ENCODE data around the gene PSKH1. TPM values are rescaled to one million over a fixed set of nuclear protein-coding genes. Genes with fewer than 3 reads are reported as not detected.

Gene PSKH1
- polyA plus RNA-seq, 2 of the 4 experiments (the other 2 are of a cell fraction), result 15.1 to 15.8 TPM

- Histone ChIP-seq H3K27ac (no peak overlapping the region), H3K4me3 (no peak overlapping the region), H3K4me1 (peaks cover 40% of the 10 kb centered on the region), H3K9me3 (no peaks in the 10 kb centered on the region), H3K4me2 (no peak overlapping the region)
- ATAC-seq (no peak), FAIRE-seq (no peak), DNase-seq (ENCODE audit: low read depth in 1 of 2, low spot score in 1 of 2) (no peak)
- ChIA-PET POLR2A (no interaction called here), CTCF (interaction anchor here (0.7 to 1.9 kb wide), 5 partner anchors 9 to 61 kb away, joined by 3 to 10 read pairs (median 4); no protein-coding TSS in a partner anchor)
- 87% methylated on average over 10 of the region's 10 CpGs for WGBS (ENCODE audit: missing lambda C conversion rate)
- TF ChIP-seq KDM5A (IDR thresholded peaks at IDR 0.05), result no peak
- TF ChIP-seq ZSCAN20 (CRISPR knock-in tag; IDR thresholded peaks at IDR 0.05), result no peak
- TF ChIP-seq POLR2A (IDR thresholded peaks at IDR 0.05; ENCODE audit: low read length), result no peak
- no peak for TF ChIP-seq ZNF302 (CRISPR knock-in tag; IDR thresholded peaks at IDR 0.05)
- TF ChIP-seq BHLHE40 (IDR thresholded peaks at IDR 0.05; ENCODE audit: low read depth, low read length), result no peak
- TF ChIP-seq POLR2AphosphoS2 (conservative IDR thresholded peaks at IDR 0.05; ENCODE audit: low read length), result no peak
- TF ChIP-seq BCL3 (IDR thresholded peaks at IDR 0.05), result no peak
- no peak for TF ChIP-seq MAFK (IDR thresholded peaks at IDR 0.05; ENCODE audit: partially characterized antibody)
- no peak for TF ChIP-seq JUN (IDR thresholded peaks at IDR 0.05)
- no peak for TF ChIP-seq NR3C1 (IDR thresholded peaks at IDR 0.05)
- no peak for TF ChIP-seq ATOH8 (CRISPR knock-in tag; IDR thresholded peaks at IDR 0.05; ENCODE audit: low read depth)
- no peak for TF ChIP-seq HDAC2 (IDR thresholded peaks at IDR 0.05)
- TF ChIP-seq RARB (CRISPR knock-in tag; IDR thresholded peaks at IDR 0.05), result no peak
- TF ChIP-seq HMGXB4 (CRISPR knock-in tag; IDR thresholded peaks at IDR 0.05; ENCODE audit: borderline replicate concordance), result no peak
- no peak for TF ChIP-seq TFCP2L1 (CRISPR knock-in tag; IDR thresholded peaks at IDR 0.05)
- TF ChIP-seq CHD4 (IDR thresholded peaks at IDR 0.05; ENCODE audit: borderline replicate concordance), result no peak
- no peak for TF ChIP-seq REST (IDR thresholded peaks at IDR 0.05)
Measured at GRCh38 chr16:67855789-67856188, 37.3 kb upstream of the PSKH1 start.

DNA sequence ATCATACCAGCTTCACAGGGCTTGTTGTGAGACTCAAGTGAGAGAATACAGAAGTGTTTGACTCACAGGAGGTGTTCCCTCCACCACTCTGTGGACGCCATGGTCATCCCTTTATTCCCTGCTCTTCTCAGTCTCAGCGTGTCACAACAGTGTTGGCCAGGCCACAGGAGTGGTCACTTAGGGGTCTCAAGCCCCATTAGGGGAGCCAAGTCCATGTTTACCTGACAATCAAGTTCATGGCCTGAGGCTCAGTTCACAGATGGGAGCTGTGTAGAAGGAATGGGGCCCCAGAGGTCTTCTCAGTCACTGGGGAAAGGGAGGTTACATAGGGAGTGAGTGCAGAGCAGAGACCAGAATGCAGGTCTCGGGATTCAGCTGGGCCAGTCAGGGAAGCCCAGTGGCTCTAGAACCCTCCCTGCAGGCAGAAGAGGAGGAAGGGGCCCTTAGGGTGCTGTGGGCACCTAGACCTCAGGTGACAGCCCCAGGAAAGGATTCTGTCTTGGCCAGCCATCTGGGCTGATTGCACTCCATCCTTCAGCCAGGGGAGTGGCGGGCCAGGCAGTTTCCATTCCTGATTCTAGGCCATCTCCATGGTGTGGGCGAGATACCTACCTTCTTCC, 36.0 kb upstream of the PSKH1 start:
- CTCF ChIA-PET, result interaction anchor here (0.7 to 1.7 kb wide), 5 partner anchors 9 to 58 kb away, joined by 3 to 7 read pairs (median 3); partner anchors contain the start of gene NRN1L
- FAIRE-seq, result no peak

More for the DNA sequence above, 36.0 kb upstream of the PSKH1 start:
- no peak for DNase-seq (ENCODE audit: low read depth in 1 of 2, low spot score in 1 of 2)
- peak overlapping the region in 1 of 2 experiments; percentile 56; a peak in 3 of 6 replicates for H3K27ac ChIP-seq
- no peak overlapping the region for H3K4me3 ChIP-seq
- H3K9me3 ChIP-seq, result no peaks in the 10 kb centered on the region
- peaks cover 48% of the 10 kb centered on the region for H3K4me1 ChIP-seq
- peak overlapping the region; percentile 65 for H3K4me2 ChIP-seq
- peak; percentile 35 to 51; a peak in 5 of 6 replicates for ATAC-seq
- POLR2A ChIA-PET, result no interaction called here
- no peak for TF ChIP-seq USF2 (IDR thresholded peaks at IDR 0.05)
- TF ChIP-seq FOXS1 (CRISPR knock-in tag; IDR thresholded peaks at IDR 0.05), result no peak
- no peak for TF ChIP-seq HOXB13 (CRISPR knock-in tag; IDR thresholded peaks at IDR 0.05; ENCODE audit: low read depth)
- TF ChIP-seq SREBF2 (IDR thresholded peaks at IDR 0.05), result no peak
- TF ChIP-seq POLR2A (IDR thresholded peaks at IDR 0.05; ENCODE audit: low read length), result no peak
- no peak for TF ChIP-seq TFCP2L1 (CRISPR knock-in tag; IDR thresholded peaks at IDR 0.05)
- TF ChIP-seq CBX8 (IDR thresholded peaks at IDR 0.05), result no peak
- TF ChIP-seq HES2 (IDR thresholded peaks at IDR 0.05), result no peak
- no peak for TF ChIP-seq ESRRA (IDR thresholded peaks at IDR 0.05; ENCODE audit: borderline replicate concordance, low read length)
- WGBS (ENCODE audit: missing lambda C conversion rate), result 87% methylated on average over 5 of the region's 5 CpGs
